Ascending aorta (tissue), 2 donors: Measurements from ENCODE around the gene DSE. TPM values are rescaled to one million over a fixed set of nuclear protein-coding genes. Genes with fewer than 3 reads are reported as not detected.

Experiments used
- DNase-seq, 2 donors: peaks; one replicate each; pipeline ENCODE4 v3.0.0-alpha.2; 2019; ENCODE audit warnings: low spot score in 2 of 2
- H3K27ac ChIP-seq, 2 donors: fragments of 200-600 bp; sonication (generic); one replicate each; pipeline ENCODE4 v1.5.1; 2016 to 2017; ENCODE audit warnings: mild to moderate bottlenecking in 1 of 2
- H3K27me3 ChIP-seq: fragments of 200-600 bp; sonication (generic); one replicate; pipeline ENCODE4 v1.5.1; 2017
- H3K36me3 ChIP-seq, 2 donors: fragments of 200-600 bp; sonication (generic); one replicate each; pipeline ENCODE4 v1.5.1; 2016
- H3K4me1 ChIP-seq, 2 donors: fragments of 200-600 bp; sonication (generic); one replicate each; pipeline ENCODE4 v1.5.1; 2016 to 2017; ENCODE audit warnings: mild to moderate bottlenecking in 1 of 2
- H3K4me3 ChIP-seq, 2 donors: fragments of 200-600 bp; sonication (generic); one replicate each; pipeline ENCODE4 v1.5.1; 2016 to 2017; ENCODE audit warnings: mild to moderate bottlenecking in 1 of 2
- H3K9me3 ChIP-seq, 2 donors: fragments of 200-600 bp; sonication (generic); one replicate each; pipeline ENCODE4 v1.5.1; 2016
- CTCF ChIP-seq, 3 experiments: fragments of 200-600 bp in 2 of 3; fragments of 450-650 bp in 1 of 3; sonication (generic) in 2 of 3; IDR thresholded peaks; one replicate each; pipeline ENCODE4 v1.5.1; 2016 to 2019; ENCODE audit warnings: antibody characterized with exemption in 3 of 3, mild to moderate bottlenecking in 1 of 3, moderate library complexity in 1 of 3
- intact Hi-C: fragments of 100-400 bp; cut with DNase I; formaldehyde crosslinking; loops from one replicate; pipeline ENCODE4 v1.15.1; 2023
- total RNA-seq: library from RNA; depleted of rRNA; stranded (reverse); fragments of >200 nt; gene quantifications from one replicate; pipeline ENCODE4 v1.1.0, GENCODE V29; 2016

The DSE gene
- total RNA-seq, 1 donor from 2014 or later = 27.6 TPM

- Histone ChIP-seq H3K36me3 (no peaks in the 10 kb centered on the region), H3K9me3 (no peaks in the 10 kb centered on the region), H3K4me1 (peaks cover 0 to 14% of the 10 kb centered on the region in 2 donors), H3K4me3 (no peak overlapping the region), H3K27me3 (no peaks in the 10 kb centered on the region), H3K27ac (no peak overlapping the region)
- no peak for DNase-seq
- TF ChIP-seq CTCF (IDR thresholded peaks at IDR 0.05) = no peak
- intact Hi-C loops = no loop called here
Measured at GRCh38 chr6:116354236-116354635, 16.5 kb upstream of the DSE start.

GRCh38 chr6:116355796-116356195, 15.0 kb upstream of the DSE start:
- H3K4me3 ChIP-seq = no peak overlapping the region
- no peaks in the 10 kb centered on the region for H3K27me3 ChIP-seq
- no peaks in the 10 kb centered on the region for H3K9me3 ChIP-seq
- H3K36me3 ChIP-seq = no peaks in the 10 kb centered on the region
- intact Hi-C loops = no loop called here
- DNase-seq = no peak
- H3K4me1 ChIP-seq = peaks cover 0 to 14% of the 10 kb centered on the region in 2 donors
- no peak for TF ChIP-seq CTCF (IDR thresholded peaks at IDR 0.05)
- H3K27ac ChIP-seq = no peak overlapping the region

- intact Hi-C loops = no loop called here
- H3K9me3 ChIP-seq = no peaks in the 10 kb centered on the region
- TF ChIP-seq CTCF (IDR thresholded peaks at IDR 0.05) = no peak
- no peaks in the 10 kb centered on the region for H3K27me3 ChIP-seq
- no peak overlapping the region for H3K4me3 ChIP-seq
- DNase-seq = no peak
- no peaks in the 10 kb centered on the region for H3K36me3 ChIP-seq
- H3K4me1 ChIP-seq = peaks cover 0 to 7% of the 10 kb centered on the region in 2 donors
- H3K27ac ChIP-seq = no peak overlapping the region
Measured at GRCh38 chr6:116359131-116359530, 11.6 kb upstream of the DSE start.

GRCh38 chr6:116359835-116360234, 10.9 kb upstream of the DSE start:
- no peak for TF ChIP-seq CTCF (IDR thresholded peaks at IDR 0.05)
- intact Hi-C loops = no loop called here

GRCh38 chr6:116362276-116362675, 8.5 kb upstream of the DSE start:
- TF ChIP-seq CTCF (IDR thresholded peaks at IDR 0.05) = no peak
- no peak overlapping the region for H3K27ac ChIP-seq
- intact Hi-C loops = no loop called here
- no peaks in the 10 kb centered on the region for H3K9me3 ChIP-seq
- H3K27me3 ChIP-seq = no peaks in the 10 kb centered on the region
- no peaks in the 10 kb centered on the region for H3K36me3 ChIP-seq
- H3K4me1 ChIP-seq = peaks cover 0 to 9% of the 10 kb centered on the region in 2 donors
- no peak for DNase-seq
- no peak overlapping the region for H3K4me3 ChIP-seq

More at GRCh38 chr6:116359835-116360234, 10.9 kb upstream of the DSE start:
- peaks cover 0 to 9% of the 10 kb centered on the region in 2 donors for H3K4me1 ChIP-seq
- no peaks in the 10 kb centered on the region for H3K9me3 ChIP-seq
- no peaks in the 10 kb centered on the region for H3K27me3 ChIP-seq
- no peak overlapping the region for H3K27ac ChIP-seq
- H3K36me3 ChIP-seq = no peaks in the 10 kb centered on the region
- H3K4me3 ChIP-seq = no peak overlapping the region
- DNase-seq = no peak

- TF ChIP-seq CTCF (IDR thresholded peaks at IDR 0.05) = no peak
- Histone ChIP-seq H3K27me3 (no peaks in the 10 kb centered on the region), H3K4me3 (no peak overlapping the region), H3K27ac (peak overlapping the region in 1 of 2 donors; percentile 6), H3K36me3 (no peaks in the 10 kb centered on the region), H3K4me1 (peaks cover 0 to 9% of the 10 kb centered on the region in 2 donors), H3K9me3 (no peaks in the 10 kb centered on the region)
- intact Hi-C loops = no loop called here
- DNase-seq = no peak
Measured at GRCh38 chr6:116363759-116364158, 7.0 kb upstream of the DSE start.
